ENCODE data around the gene FRY.

- TF ChIP-seq IRF1 (CRISPR knock-in tag; IDR thresholded peaks at IDR 0.05) (no peak), CTCF (IDR thresholded peaks at IDR 0.05) (no peak), ZNF317 (CRISPR knock-in tag; IDR thresholded peaks at IDR 0.05; ENCODE audit: borderline replicate concordance, low read depth) (no peak), USF1 (CRISPR knock-in tag; IDR thresholded peaks at IDR 0.05) (no peak), CREM (CRISPR knock-in tag; IDR thresholded peaks at IDR 0.05) (no peak), MAX (CRISPR knock-in tag; IDR thresholded peaks at IDR 0.05) (no peak), CBFB (CRISPR knock-in tag; IDR thresholded peaks at IDR 0.05; ENCODE audit: low read depth) (no peak), ATF1 (CRISPR knock-in tag; IDR thresholded peaks at IDR 0.05) (no peak), NR3C1 (CRISPR knock-in tag; conservative IDR thresholded peaks at IDR 0.05; ENCODE audit: low read depth) (no peak), CREB1 (CRISPR knock-in tag; IDR thresholded peaks at IDR 0.05) (no peak), E2F1 (CRISPR knock-in tag; IDR thresholded peaks at IDR 0.05) (no peak), ETV6 (CRISPR knock-in tag; IDR thresholded peaks at IDR 0.05) (no peak), ATF2 (CRISPR knock-in tag; IDR thresholded peaks at IDR 0.05; ENCODE audit: borderline replicate concordance, low read depth) (no peak), USF2 (CRISPR knock-in tag; IDR thresholded peaks at IDR 0.05) (no peak)
These were observed 116.4 kb downstream of the FRY start for GRCh38 chr13:32147976-32148375.

Measured in WTC11 (cell line).